ENCODE data around the gene NBPF4.

The NBPF4 gene

DNA sequence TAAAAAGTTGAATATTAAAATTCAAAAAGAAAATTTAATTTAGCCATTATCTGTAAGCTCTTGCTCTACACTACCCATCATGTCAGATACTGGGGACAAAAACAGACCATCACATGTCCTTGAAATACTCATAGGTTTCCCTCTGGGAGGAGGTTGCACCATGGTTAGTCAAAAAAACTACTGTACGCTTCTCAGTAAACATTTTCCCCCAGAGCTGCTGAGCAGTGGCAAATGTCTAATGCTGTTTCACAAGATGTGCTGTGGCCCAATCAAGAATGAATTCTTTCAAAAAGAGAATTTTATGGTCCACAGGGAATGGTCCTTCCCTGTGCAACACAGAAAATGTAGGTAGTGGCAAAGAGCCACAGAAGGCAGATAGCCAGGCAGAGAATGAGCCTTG is 49.8 kb downstream of the NBPF4 start:
- Histone ChIP-seq H3K27me3 (ENCODE audit: low read length) (no peaks in the 10 kb centered on the region), H3K9me3 (ENCODE audit: insufficient read depth, low read length) (no peaks in the 10 kb centered on the region), H3K9me2 (replicated peaks; ENCODE audit: insufficient read depth, low read length) (no peaks in the 10 kb centered on the region), H3K4me3 (ENCODE audit: insufficient read depth, low read length, poor library complexity, severe bottlenecking) (no peak overlapping the region), H4K20me1 (ENCODE audit: low read depth, low read length) (no peaks in the 10 kb centered on the region), H3K27ac (ENCODE audit: low read depth, low read length) (no peak overlapping the region), H2AFZ (ENCODE audit: low read depth, low read length, severe bottlenecking) (no peak overlapping the region), H3K36me3 (ENCODE audit: low read length) (no peaks in the 10 kb centered on the region), H3F3A (ENCODE audit: insufficient read depth) (0 out of 2 replicates have a peak, but pooled peaks cover 5% of the 10 kb centered on the region), H3K9ac (ENCODE audit: low read length) (no peak overlapping the region), H3K79me2 (ENCODE audit: insufficient read depth, low read length) (no peaks in the 10 kb centered on the region), H3K4me2 (ENCODE audit: low read depth, low read length, poor library complexity, severe bottlenecking) (no peak overlapping the region)
- TF ChIP-seq EZH2phosphoT487 (conservative IDR thresholded peaks at IDR 0.05; ENCODE audit: low read length): no peak
- no peak for TF ChIP-seq CTCF (IDR thresholded peaks at IDR 0.05; ENCODE audit: insufficient read depth, low read length, poor library complexity, severe bottlenecking)

GRCh38 chr1:108193333-108193732 is 50.5 kb downstream of the NBPF4 start:
- no peak overlapping the region for H3K4me3 ChIP-seq (ENCODE audit: insufficient read depth, low read length, poor library complexity, severe bottlenecking)
- no peak overlapping the region for H3K27ac ChIP-seq (ENCODE audit: low read depth, low read length)
- no peak overlapping the region for H3K9ac ChIP-seq (ENCODE audit: low read length)
- H3K79me2 ChIP-seq (ENCODE audit: insufficient read depth, low read length): no peaks in the 10 kb centered on the region
- no peak for TF ChIP-seq CTCF (IDR thresholded peaks at IDR 0.05; ENCODE audit: insufficient read depth, low read length, poor library complexity, severe bottlenecking)
- TF ChIP-seq EZH2phosphoT487 (conservative IDR thresholded peaks at IDR 0.05; ENCODE audit: low read length): no peak
- no peaks in the 10 kb centered on the region for H3K9me2 ChIP-seq (replicated peaks; ENCODE audit: insufficient read depth, low read length)
- no peaks in the 10 kb centered on the region for H3K36me3 ChIP-seq (ENCODE audit: low read length)
- no peaks in the 10 kb centered on the region for H3K27me3 ChIP-seq (ENCODE audit: low read length)
- no peaks in the 10 kb centered on the region for H3F3A ChIP-seq (ENCODE audit: insufficient read depth)
- no peaks in the 10 kb centered on the region for H3K9me3 ChIP-seq (ENCODE audit: insufficient read depth, low read length)
- H4K20me1 ChIP-seq (ENCODE audit: low read depth, low read length): no peaks in the 10 kb centered on the region
- no peak overlapping the region for H2AFZ ChIP-seq (ENCODE audit: low read depth, low read length, severe bottlenecking)
- no peak overlapping the region for H3K4me2 ChIP-seq (ENCODE audit: low read depth, low read length, poor library complexity, severe bottlenecking)

DNA sequence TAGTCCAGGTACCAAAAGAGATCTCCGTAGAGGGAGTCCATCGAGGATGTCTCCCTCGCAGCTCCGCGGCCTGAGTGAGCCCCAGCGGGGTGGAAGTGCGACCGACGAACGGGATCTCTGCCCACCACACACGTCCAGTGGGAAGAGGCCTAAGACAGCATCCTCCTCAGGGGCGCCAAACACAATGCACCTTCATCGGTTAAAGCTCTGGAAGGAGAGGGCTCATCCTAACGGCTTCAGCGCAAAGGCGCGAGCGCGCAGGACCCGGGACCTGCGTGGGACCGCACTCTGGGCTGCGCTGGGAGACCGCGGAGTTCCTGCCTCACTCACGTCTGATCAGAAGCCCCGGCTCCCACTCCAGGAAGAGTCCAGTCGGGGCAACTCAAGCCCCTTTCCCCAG is 51.3 kb downstream of the NBPF4 start:
- Histone ChIP-seq H3K79me2 (ENCODE audit: insufficient read depth, low read length) (no peaks in the 10 kb centered on the region), H3K9me3 (ENCODE audit: insufficient read depth, low read length) (no peaks in the 10 kb centered on the region), H3K4me3 (ENCODE audit: insufficient read depth, low read length, poor library complexity, severe bottlenecking) (no peak overlapping the region), H2AFZ (ENCODE audit: low read depth, low read length, severe bottlenecking) (no peak overlapping the region), H3K27me3 (ENCODE audit: low read length) (no peaks in the 10 kb centered on the region), H3K27ac (ENCODE audit: low read depth, low read length) (no peak overlapping the region), H3K36me3 (ENCODE audit: low read length) (no peaks in the 10 kb centered on the region), H3K4me2 (ENCODE audit: low read depth, low read length, poor library complexity, severe bottlenecking) (no peak overlapping the region), H3K9me2 (replicated peaks; ENCODE audit: insufficient read depth, low read length) (no peaks in the 10 kb centered on the region), H3F3A (ENCODE audit: insufficient read depth) (no peaks in the 10 kb centered on the region), H4K20me1 (ENCODE audit: low read depth, low read length) (no peaks in the 10 kb centered on the region), H3K9ac (ENCODE audit: low read length) (no peak overlapping the region)
- TF ChIP-seq EZH2phosphoT487 (conservative IDR thresholded peaks at IDR 0.05; ENCODE audit: low read length) (no peak), CTCF (IDR thresholded peaks at IDR 0.05; ENCODE audit: insufficient read depth, low read length, poor library complexity, severe bottlenecking) (no peak)

Measured in SU-DHL-6 (cell line).